ENCODE measurements around the gene SMIM7. TPM values are rescaled to one million over a fixed set of nuclear protein-coding genes. Genes with fewer than 3 reads are reported as not detected.
A peak's percentile ranks its signal among the peaks of the same experiment; 100 is the strongest.

The SMIM7 gene
- total RNA-seq, 1 donor from 2014 or later: 65.3 TPM

DNA sequence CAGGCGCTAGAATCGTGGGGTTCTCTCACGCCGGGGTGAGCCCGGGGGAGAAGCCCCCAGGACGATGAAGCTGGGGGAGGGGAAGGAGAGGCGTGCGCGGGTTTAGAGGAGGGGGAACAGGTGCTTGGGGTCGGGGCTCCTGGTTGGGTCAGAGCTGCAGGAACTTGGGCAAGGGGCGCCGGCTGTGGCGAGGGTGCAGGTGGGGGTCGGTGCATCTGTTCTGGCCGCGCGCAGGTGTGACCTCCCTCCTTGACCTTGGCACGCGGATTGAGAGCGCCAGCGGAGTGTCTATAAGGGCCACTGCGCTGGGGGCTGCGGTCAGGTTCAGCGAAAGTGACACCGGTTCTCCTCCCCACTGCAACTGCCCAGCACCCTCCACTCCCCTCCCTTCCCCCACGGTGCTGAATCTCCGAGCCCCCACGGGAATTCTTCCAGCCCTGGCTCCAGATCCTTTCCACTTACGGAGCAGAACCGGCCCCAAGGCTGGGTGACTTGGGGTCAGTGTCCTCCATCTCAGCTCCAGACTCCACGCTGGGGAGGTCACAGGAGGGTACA lies 1.6 kb upstream of the SMIM7 start:
- TF ChIP-seq EZH2 (IDR thresholded peaks at IDR 0.05) (peak; percentile 26), CTCF (IDR thresholded peaks at IDR 0.05) (no peak), EZH2phosphoT487 (IDR thresholded peaks at IDR 0.05) (peak; percentile 15)

DNA sequence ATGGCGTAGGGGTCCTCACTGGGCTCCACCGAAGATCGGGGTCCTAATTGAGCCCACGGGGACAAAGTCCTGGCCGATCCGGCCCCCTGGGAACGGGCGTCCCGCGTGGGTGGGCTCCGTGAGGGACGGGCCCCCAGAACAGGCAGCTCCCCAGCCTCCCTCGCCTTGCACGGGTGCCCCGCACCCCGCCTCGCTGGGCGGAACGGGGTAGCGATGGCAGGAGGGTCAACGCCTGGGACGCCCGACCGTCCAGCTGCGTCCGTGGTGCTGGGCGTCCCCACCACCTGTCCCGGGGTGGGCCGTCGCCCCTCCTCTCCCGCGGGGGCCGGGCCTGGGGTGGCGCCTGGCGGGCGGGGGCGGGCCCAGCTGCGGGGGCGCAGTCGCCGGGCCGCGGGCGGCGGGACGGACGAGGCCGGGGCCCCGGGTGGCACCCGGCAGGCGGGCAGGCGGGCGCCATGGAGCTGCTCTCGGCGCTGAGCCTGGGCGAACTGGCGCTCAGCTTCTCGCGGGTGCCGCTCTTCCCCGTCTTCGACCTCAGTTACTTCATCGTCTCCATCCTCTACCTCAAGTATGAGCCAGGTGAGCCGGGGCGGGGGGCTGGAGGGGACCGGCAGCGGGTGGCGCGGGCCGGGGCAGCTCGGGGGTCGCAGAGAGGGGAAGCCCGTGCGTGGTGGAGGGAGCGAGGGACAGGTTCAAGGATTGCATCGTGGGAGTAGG lies 977 bp upstream of the SMIM7 start, which contains the start of gene TMEM38A:
TMEM38A (plus strand) TSS at position 377 of the 717 bp plus-strand sequence; CDS start at position 456, 79 bp downstream.
- peaks cover 37% of the 10 kb centered on the region for H3K79me2 ChIP-seq (ENCODE audit: low read depth)
- peak within 1 kb of the TSS; percentile 81 for H3K4me3 ChIP-seq
- H3K4me1 ChIP-seq: peaks cover 5% of the 10 kb centered on the region
- peaks cover 3% of the 10 kb centered on the region for H3K36me3 ChIP-seq
- no peaks in the 10 kb centered on the region for H3K9me3 ChIP-seq (ENCODE audit: low read depth)
- H3K27me3 ChIP-seq: peaks cover 31% of the 10 kb centered on the region
- H3K27me3 Mint-ChIP-seq (ENCODE audit: insufficient read depth, low read depth): peaks cover 10% of the 10 kb centered on the region
- H2AFZ ChIP-seq (replicated peaks): peak within 1 kb of the TSS; percentile 95
- peak within 1 kb of the TSS; percentile 93 for H3K27ac Mint-ChIP-seq
- H3K36me3 Mint-ChIP-seq: peaks cover 12% of the 10 kb centered on the region
- TF ChIP-seq EZH2 (IDR thresholded peaks at IDR 0.05): peak; percentile 56
- peak; percentile 26 for TF ChIP-seq EZH2phosphoT487 (IDR thresholded peaks at IDR 0.05)
- no peak for TF ChIP-seq CTCF (IDR thresholded peaks at IDR 0.05)
- H3K9ac ChIP-seq: peak within 1 kb of the TSS; percentile 75
- H3K4me3 Mint-ChIP-seq: peak within 1 kb of the TSS; percentile 98
- peak within 1 kb of the TSS; percentile 80 for H3K4me2 ChIP-seq
- H4K20me1 ChIP-seq (ENCODE audit: low read depth): peaks cover 34% of the 10 kb centered on the region
- H3K27ac ChIP-seq: peak within 1 kb of the TSS; percentile 79
- H3F3A ChIP-seq (ENCODE audit: low read depth): peaks cover 9% of the 10 kb centered on the region
- peaks cover 21% of the 10 kb centered on the region for H3K4me1 Mint-ChIP-seq
- no peaks in the 10 kb centered on the region for H3K9me3 Mint-ChIP-seq
- peak; percentile 63 for DNase-seq (ENCODE audit: low spot score)

More for the DNA sequence above, 1.6 kb upstream of the SMIM7 start:
- Histone ChIP-seq H3K36me3 (peaks cover 3% of the 10 kb centered on the region), H3F3A (ENCODE audit: low read depth) (peaks cover 9% of the 10 kb centered on the region), H3K9ac (no peak overlapping the region), H3K27ac (no peak overlapping the region), H4K20me1 (ENCODE audit: low read depth) (peaks cover 29% of the 10 kb centered on the region), H3K4me3 (peak overlapping the region; percentile 81), H3K27me3 (peaks cover 31% of the 10 kb centered on the region), H2AFZ (replicated peaks) (peak overlapping the region; percentile 76), H3K79me2 (ENCODE audit: low read depth) (peaks cover 31% of the 10 kb centered on the region), H3K9me3 (ENCODE audit: low read depth) (no peaks in the 10 kb centered on the region), H3K4me2 (peak overlapping the region; percentile 80), H3K4me1 (peaks cover 5% of the 10 kb centered on the region)
- Mint-ChIP-seq H3K4me3 (peak overlapping the region; percentile 88), H3K27ac (no peak overlapping the region), H3K36me3 (peaks cover 8% of the 10 kb centered on the region), H3K4me1 (peaks cover 21% of the 10 kb centered on the region), H3K27me3 (ENCODE audit: insufficient read depth, low read depth) (peaks cover 10% of the 10 kb centered on the region), H3K9me3 (no peaks in the 10 kb centered on the region)
- DNase-seq (ENCODE audit: low spot score): peak; percentile 16

- H3K9me3 ChIP-seq (ENCODE audit: low read depth): no peaks in the 10 kb centered on the region
- H3K4me3 ChIP-seq: peak overlapping the region; percentile 81
- Mint-ChIP-seq H3K4me1 (peaks cover 21% of the 10 kb centered on the region), H3K27ac (peak overlapping the region; percentile 93), H3K27me3 (ENCODE audit: insufficient read depth, low read depth) (peaks cover 10% of the 10 kb centered on the region), H3K9me3 (no peaks in the 10 kb centered on the region), H3K36me3 (peaks cover 16% of the 10 kb centered on the region), H3K4me3 (peak overlapping the region; percentile 98)
- peaks cover 3% of the 10 kb centered on the region for H3K36me3 ChIP-seq
- no peak overlapping the region for H2AFZ ChIP-seq (replicated peaks)
- H4K20me1 ChIP-seq (ENCODE audit: low read depth): peaks cover 41% of the 10 kb centered on the region
- no peak for TF ChIP-seq EZH2 (IDR thresholded peaks at IDR 0.05)
- TF ChIP-seq EZH2phosphoT487 (IDR thresholded peaks at IDR 0.05): no peak
- no peak for TF ChIP-seq CTCF (IDR thresholded peaks at IDR 0.05)
- peaks cover 9% of the 10 kb centered on the region for H3F3A ChIP-seq (ENCODE audit: low read depth)
- peak overlapping the region; percentile 53 for H3K9ac ChIP-seq
- H3K4me2 ChIP-seq: peak overlapping the region; percentile 80
- peaks cover 39% of the 10 kb centered on the region for H3K79me2 ChIP-seq (ENCODE audit: low read depth)
- no peak overlapping the region for H3K27ac ChIP-seq
- H3K4me1 ChIP-seq: peaks cover 5% of the 10 kb centered on the region
- DNase-seq (ENCODE audit: low spot score): no peak
- H3K27me3 ChIP-seq: peaks cover 31% of the 10 kb centered on the region
Measured at GRCh38 chr19:16659464-16659831, 496 bp downstream of the SMIM7 start.
